ENCODE results near the gene TENT4A.
A peak's percentile ranks its signal among the peaks of the same experiment; 100 is the strongest.
"Not testable (repeated sequence)": the region's sequence is repeated elsewhere in the genome, so short reads cannot be mapped to it uniquely, and the experiment has no call there.

The TENT4A gene

GRCh38 chr5:6713274-6714225, at the start of gene TENT4A:
Gene TENT4A, plus strand, starts transcription at chr5:6713432. Its CDS starts 552 bp downstream, at chr5:6713984.
- H3K27ac ChIP-seq, result peak within 1 kb of the TSS; percentile 80 to 97 (median 92)
- no peaks in the 10 kb centered on the region for H3K27me3 ChIP-seq
- TF ChIP-seq Cebpa-rat (IDR thresholded peaks at IDR 0.05), result no peak
- no peaks in the 10 kb centered on the region for H3K9me3 ChIP-seq (replicated peaks in 1 of 11)
- H3K4me3 ChIP-seq, result peak within 1 kb of the TSS; percentile 69 to 90 (median 85)
- H3K36me3 ChIP-seq, result peaks cover 0 to 28% (median 20%) of the 10 kb centered on the region in 11 experiments; a peak in 14 of 22 replicates
- peaks cover 39 to 45% (median 45%) of the 10 kb centered on the region in 11 experiments for H4K20me1 ChIP-seq
- peak within 1 kb of the TSS; percentile 83 to 94 (median 92) for H3K9ac ChIP-seq
- peaks cover 43 to 49% (median 48%) of the 10 kb centered on the region in 10 experiments for H3K4me1 ChIP-seq
- peak within 1 kb of the TSS; percentile 91 to 99 (median 96) for H3K4me2 ChIP-seq

GRCh38 chr5:6666762-6667161, 46.5 kb upstream of the TENT4A start:
- Histone ChIP-seq H3K27me3 (no peaks in the 10 kb centered on the region), H3K4me3 (no peak overlapping the region), H4K20me1 (no peaks in the 10 kb centered on the region), H3K27ac (no peak overlapping the region), H3K4me2 (no peak overlapping the region), H3K9me3 (replicated peaks in 1 of 11) (peaks cover 0 to 9% (median 5%) of the 10 kb centered on the region in 11 experiments; a peak in 4 of 22 replicates), H3K4me1 (no peaks in the 10 kb centered on the region), H3K36me3 (peaks cover 0 to 84% (median 12%) of the 10 kb centered on the region in 11 experiments; a peak in 13 of 22 replicates), H3K9ac (no peak overlapping the region)
- TF ChIP-seq Cebpa-rat (IDR thresholded peaks at IDR 0.05), result no peak

DNA sequence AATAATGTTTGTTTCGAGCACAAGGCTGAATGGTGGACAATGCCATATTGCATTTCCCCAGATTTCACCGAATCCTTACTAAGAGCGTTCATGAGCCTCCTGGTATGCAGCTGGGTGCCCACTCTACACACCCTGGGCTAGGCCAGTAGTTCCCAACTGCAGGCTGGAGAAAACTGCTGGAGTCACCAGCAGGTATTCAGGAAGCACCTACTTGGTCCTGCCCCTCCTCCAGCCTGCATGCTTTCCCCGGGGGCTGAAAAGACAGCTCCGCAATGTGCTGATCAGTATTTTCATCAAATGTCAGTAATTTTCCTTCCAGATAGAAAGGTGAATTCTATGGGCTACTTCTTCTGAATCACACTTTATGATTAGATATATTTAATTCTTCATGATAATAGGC, 45.6 kb upstream of the TENT4A start:
- peaks cover 0 to 75% (median 12%) of the 10 kb centered on the region in 11 experiments; a peak in 13 of 22 replicates for H3K36me3 ChIP-seq
- no peak overlapping the region for H3K4me3 ChIP-seq
- no peak overlapping the region for H3K4me2 ChIP-seq
- H3K27ac ChIP-seq, result no peak overlapping the region
- H3K4me1 ChIP-seq, result no peaks in the 10 kb centered on the region
- no peaks in the 10 kb centered on the region for H3K27me3 ChIP-seq
- H4K20me1 ChIP-seq, result no peaks in the 10 kb centered on the region
- no peak for TF ChIP-seq Cebpa-rat (IDR thresholded peaks at IDR 0.05)
- H3K9me3 ChIP-seq (replicated peaks in 1 of 11), result peaks cover 0 to 11% (median 5%) of the 10 kb centered on the region in 11 experiments; a peak in 5 of 22 replicates
- no peak overlapping the region for H3K9ac ChIP-seq

DNA sequence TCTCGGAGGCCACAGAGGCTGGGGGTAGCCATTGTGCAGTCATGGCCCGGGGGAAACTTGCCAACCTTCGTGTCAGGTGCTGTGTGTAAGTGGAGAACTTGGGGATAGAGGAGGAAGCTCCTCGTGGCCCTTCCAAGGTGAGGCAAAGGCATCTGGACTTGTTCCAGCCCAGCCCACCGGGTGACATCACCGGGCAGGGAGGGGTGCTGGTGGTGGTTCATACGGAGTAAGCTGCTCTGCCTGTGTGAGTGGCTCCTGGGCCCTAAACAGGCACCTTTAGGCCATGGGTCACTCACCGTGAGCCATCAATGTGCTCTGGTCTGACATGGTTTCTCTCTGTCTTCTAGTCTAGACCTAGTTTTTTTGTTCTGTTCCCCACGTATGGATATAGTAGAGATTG, 44.5 kb upstream of the TENT4A start:
- H3K27ac ChIP-seq, H3K4me1 ChIP-seq, H3K27me3 ChIP-seq, H3K4me3 ChIP-seq, H3K4me2 ChIP-seq, H4K20me1 ChIP-seq, H3K9ac ChIP-seq: not testable (repeated sequence)
- H3K9me3 ChIP-seq (replicated peaks in 1 of 11), result peaks cover 0 to 19% (median 7%) of the 10 kb centered on the region in 11 experiments; a peak in 11 of 22 replicates
- H3K36me3 ChIP-seq, result peaks cover 0 to 71% (median 10%) of the 10 kb centered on the region in 11 experiments; a peak in 12 of 22 replicates

- peaks cover 0 to 37% (median 10%) of the 10 kb centered on the region in 11 experiments; a peak in 12 of 22 replicates for H3K36me3 ChIP-seq
- no peak overlapping the region for H3K9ac ChIP-seq
- no peak overlapping the region for H3K4me2 ChIP-seq
- no peaks in the 10 kb centered on the region for H3K27me3 ChIP-seq
- peaks cover 0 to 19% (median 7%) of the 10 kb centered on the region in 11 experiments; a peak in 11 of 22 replicates for H3K9me3 ChIP-seq (replicated peaks in 1 of 11)
- peaks cover 0 to 6% (median 0%) of the 10 kb centered on the region in 10 experiments; a peak in 5 of 20 replicates for H3K4me1 ChIP-seq
- H3K27ac ChIP-seq, result no peak overlapping the region
- H3K4me3 ChIP-seq, result no peak overlapping the region
- no peaks in the 10 kb centered on the region for H4K20me1 ChIP-seq
- TF ChIP-seq Cebpa-rat (IDR thresholded peaks at IDR 0.05), result no peak
These were observed 40.2 kb upstream of the TENT4A start for GRCh38 chr5:6673031-6673430.

DNA sequence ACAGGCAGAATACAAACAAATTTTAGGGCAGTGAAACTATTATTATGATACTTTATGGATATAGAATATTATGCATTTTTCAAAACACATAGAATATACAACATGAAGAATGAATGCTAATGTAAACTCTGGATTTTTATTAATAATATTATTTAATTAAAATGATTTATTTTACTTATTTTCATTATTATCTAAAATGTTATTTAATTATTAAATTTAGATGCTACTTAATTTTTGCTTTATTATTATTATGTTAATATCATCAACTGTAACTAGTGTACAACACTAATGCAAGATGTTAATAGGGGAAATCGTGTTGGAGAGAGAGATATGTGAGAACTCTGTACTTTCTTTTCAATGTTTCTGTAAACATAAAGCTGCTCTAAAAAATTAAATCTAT, 39.3 kb upstream of the TENT4A start:
- Histone ChIP-seq H3K36me3 (peaks cover 0 to 28% (median 10%) of the 10 kb centered on the region in 11 experiments; a peak in 12 of 22 replicates), H3K4me2 (peak overlapping the region in 1 of 11 experiments; percentile 17; a peak in 1 of 22 replicates), H3K9ac (no peak overlapping the region), H3K9me3 (replicated peaks in 1 of 11) (peaks cover 0 to 19% (median 7%) of the 10 kb centered on the region in 11 experiments; a peak in 11 of 22 replicates), H3K4me3 (no peak overlapping the region), H3K27ac (no peak overlapping the region), H3K4me1 (peaks cover 0 to 6% (median 0%) of the 10 kb centered on the region in 10 experiments; a peak in 5 of 20 replicates), H3K27me3 (no peaks in the 10 kb centered on the region), H4K20me1 (no peaks in the 10 kb centered on the region)
- TF ChIP-seq Cebpa-rat (IDR thresholded peaks at IDR 0.05), result no peak

DNA sequence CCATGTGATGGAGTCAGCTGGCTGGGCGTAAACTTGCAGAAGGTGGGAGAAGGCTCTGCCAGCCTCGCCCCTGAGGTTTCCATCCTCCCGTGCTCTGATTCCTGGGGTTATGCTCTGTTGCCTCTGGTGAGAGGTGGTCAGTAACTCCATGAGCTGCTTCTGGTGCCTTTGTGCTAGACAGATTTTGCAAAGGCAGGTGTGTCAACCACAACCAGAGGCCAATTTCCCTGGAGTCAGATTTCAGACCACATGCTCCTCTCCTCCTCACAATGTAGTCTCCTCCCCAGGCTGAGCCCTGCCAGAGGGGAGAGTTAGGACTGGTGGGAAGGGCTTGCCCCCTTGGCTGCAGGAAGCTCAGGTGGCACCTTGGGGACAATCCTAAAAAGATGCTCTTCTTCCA, 38.8 kb upstream of the TENT4A start:
- Histone ChIP-seq H3K9me3 (replicated peaks in 1 of 11) (peaks cover 0 to 19% (median 7%) of the 10 kb centered on the region in 11 experiments; a peak in 11 of 22 replicates), H3K4me2 (peak overlapping the region in 3 of 11 experiments; percentile 6 to 17 (median 13); a peak in 2 of 22 replicates), H3K4me3 (no peak overlapping the region), H3K36me3 (peaks cover 0 to 23% (median 10%) of the 10 kb centered on the region in 11 experiments; a peak in 12 of 22 replicates), H3K27me3 (no peaks in the 10 kb centered on the region), H3K4me1 (peaks cover 0 to 6% (median 0%) of the 10 kb centered on the region in 10 experiments; a peak in 5 of 20 replicates), H3K27ac (no peak overlapping the region), H4K20me1 (no peaks in the 10 kb centered on the region), H3K9ac (no peak overlapping the region)
- no peak for TF ChIP-seq Cebpa-rat (IDR thresholded peaks at IDR 0.05)

- H3K4me3 ChIP-seq, result no peak overlapping the region
- peaks cover 0 to 6% (median 0%) of the 10 kb centered on the region in 10 experiments; a peak in 5 of 20 replicates for H3K4me1 ChIP-seq
- no peak overlapping the region for H3K27ac ChIP-seq
- no peak overlapping the region for H3K4me2 ChIP-seq
- no peak for TF ChIP-seq Cebpa-rat (IDR thresholded peaks at IDR 0.05)
- H3K9me3 ChIP-seq (replicated peaks in 1 of 11), result peaks cover 0 to 18% (median 6%) of the 10 kb centered on the region in 11 experiments; a peak in 11 of 22 replicates
- no peaks in the 10 kb centered on the region for H3K27me3 ChIP-seq
- H4K20me1 ChIP-seq, result no peaks in the 10 kb centered on the region
- peaks cover 0 to 18% (median 8%) of the 10 kb centered on the region in 11 experiments; a peak in 12 of 22 replicates for H3K36me3 ChIP-seq
- H3K9ac ChIP-seq, result no peak overlapping the region
These were observed 38.3 kb upstream of the TENT4A start for GRCh38 chr5:6674886-6675285.
